ENCODE measurements around the gene ADARB1.

Gene ADARB1

GRCh38 chr21:45256021-45256911, 181.9 kb downstream of the ADARB1 start:
- no peak for FAIRE-seq

- no peak for FAIRE-seq
Observed at GRCh38 chr21:45256912-45257672, 182.7 kb downstream of the ADARB1 start.

DNA sequence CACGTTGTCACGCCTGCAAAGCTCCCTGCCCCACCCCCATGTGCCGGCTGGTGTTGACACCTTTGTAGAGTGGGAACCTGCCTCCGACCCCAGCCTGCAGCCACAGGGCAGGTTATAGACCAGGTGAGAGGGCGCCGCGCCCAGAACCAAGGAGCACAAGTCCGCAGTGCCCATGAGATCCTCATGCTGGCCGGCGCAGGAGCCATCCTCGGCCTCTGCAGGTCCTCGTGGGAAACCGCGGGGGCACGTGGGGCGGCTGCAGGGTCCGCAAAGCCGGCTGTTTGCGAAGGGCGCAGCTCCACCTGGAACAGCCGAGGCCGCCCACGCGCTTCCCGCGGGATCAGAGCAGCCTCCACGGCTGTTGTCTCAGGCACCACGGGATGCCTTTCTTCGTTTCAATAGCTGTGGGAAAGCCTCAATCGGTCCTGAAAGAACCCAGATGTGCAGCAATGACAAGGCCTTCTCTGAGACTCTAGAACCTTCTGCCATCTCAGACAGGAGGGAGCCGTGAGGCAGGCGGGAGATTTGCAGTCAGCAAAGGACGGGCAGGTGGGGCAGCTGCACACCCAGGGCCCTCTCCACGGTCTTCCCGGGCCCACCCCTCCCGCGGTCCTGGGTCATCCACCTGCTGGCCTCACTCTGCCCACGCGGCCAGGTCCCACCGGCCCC, 183.4 kb downstream of the ADARB1 start:
- no peak for FAIRE-seq

GRCh38 chr21:45258466-45258865, 184.1 kb downstream of the ADARB1 start:
- no peak for FAIRE-seq

DNA sequence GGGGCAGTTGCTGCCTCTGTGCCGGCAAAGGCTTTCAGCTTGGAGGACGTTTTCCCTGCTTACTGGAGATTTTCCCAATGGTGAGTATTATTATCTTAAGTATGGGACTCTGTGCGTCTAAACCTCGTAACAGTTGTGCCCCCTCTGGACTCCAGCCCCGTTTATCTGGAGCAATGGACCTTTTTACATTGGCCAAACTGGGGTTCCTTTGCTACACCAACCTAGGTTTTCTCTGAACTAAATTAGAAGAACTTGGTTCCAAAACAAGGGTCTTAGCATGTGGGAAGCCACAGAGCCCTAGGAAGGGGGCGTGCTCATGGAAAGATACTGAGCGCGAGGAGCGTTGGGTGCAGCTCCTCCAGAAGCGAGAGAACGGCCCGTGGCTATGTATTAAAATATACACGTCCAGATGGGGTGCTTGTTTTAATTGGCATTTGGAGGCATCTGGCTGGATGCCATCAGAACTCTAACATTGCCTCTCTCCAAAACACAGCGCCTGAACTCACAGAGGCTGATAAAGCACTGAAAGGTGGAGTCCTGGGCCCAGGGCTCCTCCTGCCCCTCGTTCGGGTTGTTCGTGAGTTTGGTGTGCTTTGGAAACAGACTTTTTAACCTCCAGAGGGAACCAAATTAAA, 184.9 kb downstream of the ADARB1 start:
- no peak for FAIRE-seq

- FAIRE-seq, result no peak
Observed at GRCh38 chr21:45260191-45260825, 185.9 kb downstream of the ADARB1 start.

DNA sequence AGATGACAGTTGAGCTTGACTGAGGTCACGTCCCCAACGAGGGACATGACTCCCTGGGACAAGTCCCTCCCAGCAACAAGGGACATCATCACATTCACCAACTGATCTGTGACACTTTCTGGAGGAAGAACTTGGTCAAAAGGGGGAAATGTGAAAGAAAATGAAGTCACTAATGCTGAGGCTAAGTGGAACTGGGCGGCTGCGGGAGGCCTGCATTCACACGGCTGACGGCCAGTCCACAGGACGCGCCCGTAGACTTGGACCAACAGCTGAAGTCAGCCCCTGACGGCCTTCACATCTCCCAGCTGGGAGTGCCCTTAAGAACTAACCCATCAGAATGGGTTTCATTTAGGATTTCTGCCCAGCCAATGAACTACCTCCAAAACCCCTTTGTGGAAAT, 186.7 kb downstream of the ADARB1 start:
- FAIRE-seq, result no peak

DNA sequence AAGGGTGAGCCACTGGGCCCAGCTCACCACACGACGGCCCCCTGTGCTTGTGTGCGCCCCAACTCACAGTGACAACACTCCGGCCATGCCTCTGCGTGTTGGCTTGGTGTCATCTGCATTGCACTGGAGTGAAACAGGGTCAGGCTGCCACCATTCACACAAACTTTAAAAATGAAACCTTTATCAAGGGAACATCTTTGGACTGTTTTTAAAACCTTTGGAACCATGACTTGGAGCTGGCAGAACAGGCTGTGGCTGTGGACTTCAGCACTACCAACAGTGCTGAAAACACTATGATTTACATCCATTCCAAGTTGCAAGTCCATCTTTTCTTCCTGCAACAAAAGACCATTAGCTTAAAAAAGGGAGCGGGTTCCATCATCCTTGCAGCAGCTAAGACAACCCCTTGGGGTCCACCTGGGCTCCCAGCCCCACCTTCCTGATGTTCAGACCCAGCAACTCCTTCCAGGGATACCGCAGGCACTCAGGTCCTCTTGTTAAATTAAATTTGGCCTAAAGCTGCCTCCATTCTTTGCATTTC, 187.7 kb downstream of the ADARB1 start:
- no peak for FAIRE-seq

DNA sequence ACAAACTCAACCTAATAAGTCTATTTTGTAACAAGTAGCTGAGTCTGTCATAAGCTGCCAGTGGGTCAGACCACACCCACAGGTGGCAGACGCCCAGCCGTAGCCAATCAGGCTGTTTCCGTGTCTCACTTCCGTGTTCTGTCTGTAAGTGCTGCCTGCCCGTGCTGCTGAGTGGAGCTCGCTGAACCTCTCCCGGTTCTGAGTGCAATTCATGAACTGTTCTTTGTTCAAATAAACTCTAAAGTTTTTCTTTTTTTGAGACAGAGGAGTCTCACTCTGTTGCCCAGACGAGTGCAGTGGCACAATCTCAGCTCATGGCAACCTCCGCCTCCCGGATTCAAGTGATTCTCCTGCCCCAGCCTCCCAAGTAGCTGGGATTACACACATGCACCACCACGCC, 188.2 kb downstream of the ADARB1 start:
- FAIRE-seq, result no peak

- FAIRE-seq, result no peak
Observed at GRCh38 chr21:45263534-45263933, 189.2 kb downstream of the ADARB1 start.

GRCh38 chr21:45264146-45264911, 189.9 kb downstream of the ADARB1 start:
- no peak for FAIRE-seq

GRCh38 chr21:45264912-45265515, 190.6 kb downstream of the ADARB1 start:
- FAIRE-seq, result no peak

DNA sequence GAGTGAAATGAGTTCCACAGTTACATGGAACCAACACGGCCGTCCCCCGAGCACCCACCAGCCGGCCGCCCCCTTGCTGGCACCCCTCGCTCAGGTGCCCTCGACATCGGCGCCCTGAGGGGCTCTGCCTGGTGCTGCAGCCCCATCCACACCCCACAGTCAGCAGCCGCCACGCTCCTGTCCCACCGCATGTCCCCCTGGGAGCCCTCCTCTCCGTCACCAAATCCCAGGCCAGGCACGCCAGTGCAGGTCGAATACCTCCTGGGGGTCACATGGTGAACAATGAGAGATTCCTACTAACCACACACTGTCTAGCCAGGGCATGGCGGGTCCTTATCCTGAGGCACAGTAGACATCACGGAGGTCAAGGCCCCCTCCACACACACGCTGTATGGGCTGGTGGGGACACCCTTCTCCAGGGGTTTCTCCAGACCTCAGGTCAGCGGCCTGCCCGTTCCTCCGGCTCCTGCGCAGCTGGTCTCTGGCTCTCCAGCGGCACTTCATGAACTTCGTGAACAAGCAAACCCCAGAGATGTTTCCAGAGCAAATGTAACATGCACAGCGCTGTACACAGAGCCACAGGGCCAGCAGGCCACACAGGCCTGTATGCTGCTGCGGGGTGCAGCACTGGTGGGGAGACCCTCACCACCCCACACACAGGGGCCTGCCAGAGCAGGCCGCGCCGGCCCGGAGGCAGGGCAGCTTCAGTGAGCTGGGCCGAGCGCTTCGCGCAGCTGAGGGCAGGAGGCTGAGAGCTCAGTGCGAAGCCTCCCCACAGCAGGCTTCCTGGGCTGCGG, 191.5 kb downstream of the ADARB1 start:
- no peak for FAIRE-seq

- no peak for FAIRE-seq
Observed at GRCh38 chr21:45266518-45267389, 192.4 kb downstream of the ADARB1 start.

GRCh38 chr21:45267390-45267760, 193.0 kb downstream of the ADARB1 start:
- no peak for FAIRE-seq

GRCh38 chr21:45269861-45270260, 195.5 kb downstream of the ADARB1 start:
- FAIRE-seq, result no peak

GRCh38 chr21:45270306-45270821, 196.0 kb downstream of the ADARB1 start:
- no peak for FAIRE-seq
